ENCODE measurements around the gene R3HDM1.

The R3HDM1 gene

DNA sequence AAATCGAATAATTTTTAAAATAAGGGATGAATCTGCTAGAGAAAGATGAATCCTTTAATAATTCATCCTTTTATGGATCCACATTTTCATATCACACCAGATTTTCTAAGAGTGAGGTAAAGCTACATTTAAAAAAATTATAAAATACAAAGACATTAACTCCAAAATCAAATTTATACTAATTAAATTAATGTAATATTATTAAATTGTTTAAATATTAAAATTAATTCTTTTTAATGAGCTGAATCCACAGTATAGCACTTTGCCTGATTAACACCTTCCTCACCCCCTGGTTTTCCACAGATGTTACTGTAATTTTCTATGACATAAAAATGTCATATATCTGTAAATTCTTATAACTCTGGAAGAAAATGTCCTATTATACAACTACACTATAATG, 26.5 kb upstream of the R3HDM1 start:
- Histone ChIP-seq H3K4me3 (ENCODE audit: low read depth, low read length) (no peak overlapping the region), H3K36me3 (replicated peaks) (no peaks in the 10 kb centered on the region), H3K27me3 (replicated peaks) (no peaks in the 10 kb centered on the region), H3K27ac (no peak overlapping the region)
- DNase-seq: no peak
- TF ChIP-seq, protein P1, sequence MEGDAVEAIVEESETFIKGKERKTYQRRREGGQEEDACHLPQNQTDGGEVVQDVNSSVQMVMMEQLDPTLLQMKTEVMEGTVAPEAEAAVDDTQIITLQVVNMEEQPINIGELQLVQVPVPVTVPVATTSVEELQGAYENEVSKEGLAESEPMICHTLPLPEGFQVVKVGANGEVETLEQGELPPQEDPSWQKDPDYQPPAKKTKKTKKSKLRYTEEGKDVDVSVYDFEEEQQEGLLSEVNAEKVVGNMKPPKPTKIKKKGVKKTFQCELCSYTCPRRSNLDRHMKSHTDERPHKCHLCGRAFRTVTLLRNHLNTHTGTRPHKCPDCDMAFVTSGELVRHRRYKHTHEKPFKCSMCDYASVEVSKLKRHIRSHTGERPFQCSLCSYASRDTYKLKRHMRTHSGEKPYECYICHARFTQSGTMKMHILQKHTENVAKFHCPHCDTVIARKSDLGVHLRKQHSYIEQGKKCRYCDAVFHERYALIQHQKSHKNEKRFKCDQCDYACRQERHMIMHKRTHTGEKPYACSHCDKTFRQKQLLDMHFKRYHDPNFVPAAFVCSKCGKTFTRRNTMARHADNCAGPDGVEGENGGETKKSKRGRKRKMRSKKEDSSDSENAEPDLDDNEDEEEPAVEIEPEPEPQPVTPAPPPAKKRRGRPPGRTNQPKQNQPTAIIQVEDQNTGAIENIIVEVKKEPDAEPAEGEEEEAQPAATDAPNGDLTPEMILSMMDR (IDR thresholded peaks at IDR 0.05; ENCODE audit: low read depth, low read length, missing control alignments): no peak
- in situ Hi-C loops (cut with HindIII; ENCODE audit: low pct_ligation_motif_present, low sequenced_read_pairs): no loop called here

DNA sequence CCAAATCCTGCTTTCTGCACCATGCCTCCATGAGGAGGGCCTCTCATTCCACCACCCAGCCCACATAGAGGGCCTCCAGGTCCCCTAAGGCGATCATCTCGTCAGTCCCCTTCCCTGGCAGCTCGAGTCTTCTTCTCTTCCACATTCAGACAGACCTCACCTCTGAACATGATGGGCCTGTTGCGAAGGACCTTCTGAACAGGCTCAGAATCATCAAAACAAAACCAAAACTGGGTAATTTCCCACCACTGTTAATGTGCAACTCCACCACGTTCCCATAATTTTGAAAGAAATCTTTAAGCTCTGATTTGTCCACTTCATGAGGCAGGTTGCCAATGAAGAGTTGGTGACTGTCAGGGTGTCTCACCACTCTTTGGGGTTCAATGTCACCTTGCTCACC, 20.7 kb upstream of the R3HDM1 start:
- Histone ChIP-seq H3K27me3 (replicated peaks) (no peaks in the 10 kb centered on the region), H3K4me3 (ENCODE audit: low read depth, low read length) (no peak overlapping the region), H3K36me3 (replicated peaks) (no peaks in the 10 kb centered on the region), H3K27ac (no peak overlapping the region)
- in situ Hi-C loops (cut with HindIII; ENCODE audit: low pct_ligation_motif_present, low sequenced_read_pairs): no loop called here
- no peak for DNase-seq
- TF ChIP-seq, protein P1 (IDR thresholded peaks at IDR 0.05; ENCODE audit: low read depth, low read length, missing control alignments): no peak

DNA sequence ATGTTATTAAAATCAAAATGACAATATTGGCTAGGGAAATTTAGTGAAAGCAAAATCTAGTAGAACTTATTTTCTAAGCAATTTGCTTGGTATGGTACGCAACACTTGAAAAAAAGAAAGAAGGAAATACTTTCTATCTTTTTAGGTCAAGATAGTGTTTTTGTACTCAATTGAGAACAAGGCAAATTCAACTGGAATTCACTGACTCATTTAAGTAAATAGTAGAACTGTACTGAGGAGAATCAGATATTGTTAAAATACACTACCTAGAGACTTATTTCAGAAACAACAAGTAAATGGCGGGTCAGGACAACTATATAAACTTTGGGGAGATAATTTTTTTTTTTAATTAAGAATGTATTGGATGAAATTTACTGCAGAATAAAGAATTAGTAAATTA, 19.2 kb upstream of the R3HDM1 start:
- Histone ChIP-seq H3K36me3 (replicated peaks) (no peaks in the 10 kb centered on the region), H3K4me3 (ENCODE audit: low read depth, low read length) (no peak overlapping the region), H3K27ac (no peak overlapping the region), H3K27me3 (replicated peaks) (no peaks in the 10 kb centered on the region)
- in situ Hi-C loops (cut with HindIII; ENCODE audit: low pct_ligation_motif_present, low sequenced_read_pairs): no loop called here
- TF ChIP-seq, protein P1 (IDR thresholded peaks at IDR 0.05; ENCODE audit: low read depth, low read length, missing control alignments): no peak
- no peak for DNase-seq

DNA sequence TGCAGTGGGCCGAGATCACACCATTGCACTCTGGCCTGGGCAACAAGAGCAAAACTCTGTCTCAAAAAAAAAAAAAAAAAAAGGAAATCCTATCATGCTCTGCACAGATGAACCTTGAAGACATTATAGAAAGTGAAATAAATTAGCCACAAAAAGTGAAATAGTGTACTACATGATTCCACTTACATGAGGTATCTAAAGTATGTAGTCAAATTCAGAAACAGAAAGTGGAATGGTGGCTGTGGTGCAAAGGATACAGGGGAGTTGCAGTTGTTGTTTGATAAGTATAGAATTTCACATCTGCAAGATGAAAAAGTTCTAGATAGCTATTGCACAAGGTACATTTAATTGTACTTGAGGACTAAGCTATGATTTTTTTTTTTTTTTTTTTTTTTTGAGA, 5.5 kb upstream of the R3HDM1 start:
- in situ Hi-C loops (cut with HindIII; ENCODE audit: low pct_ligation_motif_present, low sequenced_read_pairs): no loop called here
- TF ChIP-seq, protein P1 (IDR thresholded peaks at IDR 0.05; ENCODE audit: low read depth, low read length, missing control alignments): no peak

DNA sequence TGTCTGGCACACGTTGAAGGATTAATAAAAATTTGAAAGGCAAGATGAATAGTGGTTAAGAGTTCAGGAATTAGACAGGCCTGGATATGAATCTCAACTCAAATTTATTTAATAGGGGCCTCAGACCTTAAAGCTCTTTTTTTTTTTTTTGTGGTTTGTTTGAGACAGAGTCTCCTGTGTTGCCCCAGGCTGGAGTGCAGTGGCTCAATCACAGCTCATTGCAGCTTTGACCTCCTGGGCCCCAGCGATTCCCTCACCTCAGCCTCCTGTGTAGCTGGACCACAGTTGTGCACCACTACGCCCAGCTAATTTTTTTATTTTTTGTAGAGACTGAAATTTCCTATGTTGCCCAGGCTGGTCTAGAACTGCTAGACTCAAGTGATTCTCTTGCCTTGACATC, 3.3 kb upstream of the R3HDM1 start:
- Histone ChIP-seq H3K27me3 (replicated peaks) (no peaks in the 10 kb centered on the region), H3K27ac (no peak overlapping the region), H3K4me3 (ENCODE audit: low read depth, low read length) (no peak overlapping the region), H3K36me3 (replicated peaks) (no peaks in the 10 kb centered on the region)
- in situ Hi-C loops (cut with HindIII; ENCODE audit: low pct_ligation_motif_present, low sequenced_read_pairs): no loop called here
- TF ChIP-seq, protein P1 (IDR thresholded peaks at IDR 0.05; ENCODE audit: low read depth, low read length, missing control alignments): no peak
- DNase-seq: no peak

More for the DNA sequence above, 5.5 kb upstream of the R3HDM1 start:
- H3K36me3 ChIP-seq (replicated peaks): no peaks in the 10 kb centered on the region
- H3K27ac ChIP-seq: no peak overlapping the region
- H3K4me3 ChIP-seq (ENCODE audit: low read depth, low read length): no peak overlapping the region
- no peaks in the 10 kb centered on the region for H3K27me3 ChIP-seq (replicated peaks)
- no peak for DNase-seq

Data from brain microvascular endothelial cell (primary cell).